NCI-H345 treated with DMSO at 0.1 percent for 48 hours (cell line): ENCODE results near the gene CHST2.

Experiments
- DNase-seq: peaks from one replicate; lab custom pipeline; 2025; ENCODE audit not compliant: unreplicated experiment; lab: John Stamatoyannopoulos, UW

CHST2 gene

DNA sequence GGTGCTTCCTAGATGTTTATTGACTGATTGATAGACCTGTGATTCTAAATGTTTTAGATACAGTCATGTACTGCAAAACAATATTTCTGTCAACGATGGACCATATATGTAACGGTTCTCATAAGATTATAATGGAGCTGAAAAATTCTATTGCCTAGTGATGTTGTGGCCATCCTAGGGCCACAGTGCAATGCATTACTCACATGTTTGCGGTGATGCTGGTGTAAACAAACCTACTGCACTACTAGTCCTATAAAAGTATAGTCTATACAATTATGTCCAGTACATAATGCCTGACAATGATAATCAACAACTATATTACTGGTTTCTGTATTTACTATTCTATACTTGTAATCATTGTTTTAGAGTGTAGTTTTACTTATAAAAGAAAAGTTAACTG, 46.8 kb downstream of the CHST2 start:
- no peak for DNase-seq

DNA sequence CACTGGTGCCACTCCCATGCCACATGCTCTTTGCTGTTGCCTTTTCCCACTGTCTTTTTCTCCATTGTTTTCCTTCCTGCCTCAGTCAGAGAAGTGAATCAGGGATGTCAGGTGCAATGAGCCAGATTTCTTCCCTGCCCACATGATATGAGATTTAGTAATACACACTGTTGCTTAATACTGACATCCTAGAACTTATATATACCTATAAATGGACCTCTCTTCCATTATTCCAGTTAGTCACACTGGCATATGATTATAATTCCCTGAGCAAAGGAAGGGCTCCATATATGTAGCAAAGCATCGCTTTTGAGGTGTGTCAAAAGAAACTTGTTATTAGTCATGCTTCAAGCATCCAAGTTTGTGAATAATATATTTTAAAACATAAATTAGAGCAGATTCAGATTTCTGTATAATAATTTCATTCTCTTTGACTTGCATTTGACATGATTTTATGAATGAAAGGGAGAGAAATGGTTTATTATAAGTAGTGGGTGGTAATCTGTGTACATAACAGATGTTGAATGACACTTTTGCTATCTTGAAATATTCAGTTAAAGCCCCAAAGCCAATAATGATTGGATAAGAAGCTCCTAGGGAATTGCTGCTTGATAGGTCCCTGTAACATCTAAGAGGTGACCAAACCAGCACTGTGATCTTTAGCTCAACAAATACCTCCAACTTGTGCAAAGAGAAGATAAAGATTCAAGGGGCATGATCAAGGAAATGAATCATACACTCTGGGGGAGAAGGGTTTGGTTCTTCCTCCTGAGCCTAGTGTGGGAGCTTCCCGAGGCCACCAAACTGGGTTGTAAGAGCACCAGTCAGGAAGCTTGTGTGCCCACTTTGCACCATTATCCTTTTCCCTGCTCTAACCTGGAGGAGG, 48.6 kb downstream of the CHST2 start:
- no peak for DNase-seq

DNA sequence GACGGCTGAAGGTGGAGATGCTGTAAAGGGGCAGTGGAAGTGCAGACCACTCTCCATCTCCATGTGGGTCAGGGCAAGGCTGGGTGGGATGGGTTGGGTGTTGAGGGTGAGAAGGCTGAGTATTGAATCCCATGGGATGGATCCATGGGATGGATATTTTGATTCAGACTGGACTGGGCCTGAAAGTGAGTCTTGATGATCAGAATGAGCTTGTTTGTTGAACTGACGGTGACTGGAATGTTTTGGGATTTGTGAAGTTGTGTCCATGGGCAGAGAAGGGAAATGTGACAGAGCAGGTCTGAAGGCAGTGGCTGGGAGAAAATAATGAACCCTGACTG, 49.3 kb downstream of the CHST2 start:
- DNase-seq, result no peak

DNA sequence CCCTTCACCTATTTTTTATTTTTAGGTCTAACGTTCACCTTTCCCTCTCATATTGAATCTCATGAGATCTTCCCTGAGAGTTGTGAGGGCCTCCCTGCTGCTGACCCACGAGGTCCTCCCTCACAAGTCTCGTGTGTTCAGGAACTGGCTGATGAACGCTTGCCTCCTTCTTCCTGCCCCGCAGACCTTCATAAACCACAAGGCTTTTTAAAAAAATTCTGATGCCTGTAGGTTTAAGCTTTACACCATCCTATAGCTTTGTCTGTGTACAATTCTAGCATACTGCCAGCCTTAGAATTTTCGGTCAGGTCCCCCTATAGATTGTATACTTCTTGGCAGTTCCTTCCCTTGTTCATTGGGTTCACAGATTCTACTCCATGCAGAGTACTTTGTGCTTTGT, 50.5 kb downstream of the CHST2 start:
- no peak for DNase-seq

DNA sequence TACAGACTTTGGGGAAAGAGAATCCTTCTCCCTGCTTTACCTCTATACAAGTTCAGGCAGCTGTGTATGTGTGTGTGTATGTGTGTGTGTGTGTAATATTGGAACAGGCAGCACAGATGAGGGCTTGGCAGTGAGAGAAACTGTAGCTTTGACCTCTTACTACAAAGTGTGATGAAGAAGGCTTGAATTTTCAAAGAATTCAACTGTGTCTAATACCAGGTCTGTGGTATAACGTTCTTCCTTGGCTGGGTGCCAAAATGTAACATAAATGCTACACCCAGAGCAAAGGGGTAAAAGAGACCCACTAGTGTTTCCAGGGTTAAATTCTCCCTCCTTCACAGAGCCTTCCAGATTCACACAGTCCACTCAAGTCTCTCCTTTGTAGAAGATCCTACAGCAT, 51.1 kb downstream of the CHST2 start:
- DNase-seq, result no peak

DNA sequence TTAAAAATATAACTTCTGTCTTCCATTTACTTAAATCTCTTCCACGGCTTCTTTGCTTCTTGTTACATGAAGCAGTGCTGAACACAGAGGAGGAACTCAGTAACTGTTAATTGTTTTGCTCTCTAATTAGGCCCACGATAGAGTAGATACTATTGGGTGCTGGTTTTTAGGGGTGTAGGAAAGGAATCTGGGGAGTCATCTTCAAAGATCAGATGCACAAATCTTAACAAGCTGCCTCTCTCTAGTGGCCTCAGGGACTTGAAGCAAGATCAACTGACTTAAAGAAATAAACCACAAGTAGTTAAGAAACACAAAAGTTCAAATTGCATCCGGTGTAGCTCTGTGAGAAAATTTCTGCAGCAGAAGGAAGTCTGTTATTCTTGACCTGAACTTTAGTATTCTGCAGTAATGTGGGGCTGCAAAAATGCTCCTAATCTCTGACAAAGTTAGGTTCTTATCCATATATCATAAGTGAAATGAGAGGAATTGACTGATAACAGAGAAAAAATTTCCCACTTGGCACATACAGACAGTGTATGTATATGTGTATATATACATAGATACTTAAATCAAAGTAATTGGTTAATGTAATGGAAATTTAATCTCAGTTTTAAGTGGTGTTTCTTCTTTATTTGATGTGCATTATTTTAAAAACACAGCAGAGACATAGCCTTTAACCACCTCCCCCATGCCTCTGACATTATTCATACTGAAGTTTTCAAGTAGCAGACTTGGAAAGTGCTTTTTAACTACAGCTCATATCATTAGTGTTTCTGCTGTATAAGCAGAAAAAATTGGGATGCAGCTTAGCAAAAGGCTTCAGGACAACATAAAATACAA, 51.8 kb downstream of the CHST2 start:
- no peak for DNase-seq

DNA sequence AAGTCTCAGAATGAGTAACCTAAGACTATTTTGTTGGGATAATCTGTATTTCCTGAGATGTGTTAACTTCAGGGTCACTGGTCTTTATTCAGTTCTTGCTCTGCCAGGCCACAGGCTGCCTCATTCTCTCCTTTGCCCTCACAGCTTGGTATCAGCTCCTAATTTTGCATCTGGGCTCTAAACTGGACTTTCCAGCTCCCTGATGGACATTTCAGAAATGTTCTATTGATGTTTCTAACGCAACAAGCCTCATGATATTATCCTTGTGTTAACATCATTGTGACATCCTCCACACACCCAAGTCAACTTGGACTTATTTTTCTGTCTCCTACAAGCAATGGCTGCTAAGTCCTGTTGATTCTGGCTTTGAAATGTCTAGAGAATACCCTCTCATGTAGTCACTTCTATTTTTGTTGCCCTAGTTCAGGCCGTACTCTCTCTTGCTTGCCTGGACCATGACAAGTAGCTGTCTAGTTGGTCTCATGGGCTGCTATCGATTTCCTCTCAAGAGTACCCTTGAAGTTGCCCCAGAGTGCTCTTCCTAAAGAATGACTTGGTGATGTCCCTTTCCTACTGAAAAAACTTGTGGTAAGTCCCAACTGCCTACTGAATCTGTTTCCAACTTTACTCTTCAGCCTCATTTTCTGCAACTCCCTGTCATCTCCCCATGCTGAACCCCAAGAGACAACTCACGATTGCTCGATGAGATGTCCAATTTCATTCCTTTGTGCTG, 52.7 kb downstream of the CHST2 start:
- DNase-seq, result no peak

DNA sequence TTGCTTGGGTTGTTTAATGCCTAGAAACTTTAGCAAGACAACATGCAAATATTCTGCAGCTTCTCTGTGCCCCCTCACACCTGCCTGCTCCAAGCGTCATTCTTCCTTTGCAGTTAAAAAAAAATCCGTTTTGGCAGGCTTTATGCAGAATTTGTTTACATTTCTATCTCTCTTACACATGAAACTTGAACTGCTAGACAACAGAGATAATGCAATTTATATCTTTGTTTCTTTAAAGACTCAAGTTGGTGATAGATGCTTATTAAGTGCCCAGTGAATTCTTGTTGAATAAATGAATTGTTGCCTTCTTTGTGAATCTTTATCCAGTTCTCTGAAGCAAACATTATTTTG, 53.2 kb downstream of the CHST2 start:
- DNase-seq, result no peak

DNA sequence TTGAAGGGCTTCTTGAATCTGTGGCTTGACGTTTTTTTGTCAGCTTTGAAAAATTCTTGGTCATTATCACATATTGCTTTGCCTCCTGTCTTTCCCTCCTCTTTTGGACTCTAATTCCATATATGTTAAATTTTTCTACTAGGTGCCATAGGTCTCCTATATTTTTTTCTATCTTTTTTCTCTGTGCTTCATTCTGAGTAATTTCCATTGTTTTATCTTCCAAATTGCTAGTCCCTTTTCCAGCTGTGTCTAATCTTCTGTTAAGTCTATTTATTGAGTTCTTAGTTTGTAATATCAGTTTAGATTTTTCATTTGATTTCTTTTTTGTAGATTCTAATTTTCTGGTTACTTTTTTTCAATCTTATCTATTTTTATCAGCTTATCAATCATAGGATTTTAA, 53.7 kb downstream of the CHST2 start:
- DNase-seq, result no peak
